DMS53 treated with DMSO at 0.1 percent for 48 hours (cell line): ENCODE measurements around the gene KIF26A.

ENCODE experiments used
- DNase-seq: peaks from one replicate; lab custom pipeline; 2025; ENCODE audit not compliant: unreplicated experiment; lab: John Stamatoyannopoulos, UW

Gene KIF26A

DNA sequence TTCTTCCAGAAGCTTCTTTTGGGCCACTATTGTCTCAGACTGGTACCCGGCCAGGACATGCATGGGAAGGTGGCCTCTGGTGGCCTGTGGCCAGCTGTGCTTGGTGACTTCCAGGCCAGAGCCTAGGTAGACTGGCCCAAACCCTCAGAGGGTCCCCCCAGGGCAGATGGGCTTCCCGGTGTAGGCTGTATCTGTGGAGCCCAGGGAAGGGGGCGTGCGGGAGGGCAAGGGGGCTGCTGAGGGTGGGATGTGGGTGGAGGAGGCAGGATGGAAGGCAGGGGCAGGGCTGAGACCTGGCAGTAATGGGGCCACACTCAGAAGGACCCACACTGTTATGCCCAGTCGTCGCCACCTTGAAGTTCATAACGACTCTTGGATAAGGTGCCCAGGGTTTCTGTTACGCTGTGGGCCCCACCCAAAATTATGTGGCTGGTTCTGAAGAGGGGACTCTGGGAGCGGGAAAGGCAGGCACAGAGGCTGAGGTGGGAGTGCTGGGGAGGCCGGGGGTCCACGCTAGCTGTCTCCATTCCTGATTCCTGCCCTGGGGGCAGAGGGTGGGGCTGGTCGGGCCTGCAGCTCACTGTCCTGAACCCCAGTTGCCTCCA, 52.1 kb downstream of the KIF26A start:
- DNase-seq: no peak

DNA sequence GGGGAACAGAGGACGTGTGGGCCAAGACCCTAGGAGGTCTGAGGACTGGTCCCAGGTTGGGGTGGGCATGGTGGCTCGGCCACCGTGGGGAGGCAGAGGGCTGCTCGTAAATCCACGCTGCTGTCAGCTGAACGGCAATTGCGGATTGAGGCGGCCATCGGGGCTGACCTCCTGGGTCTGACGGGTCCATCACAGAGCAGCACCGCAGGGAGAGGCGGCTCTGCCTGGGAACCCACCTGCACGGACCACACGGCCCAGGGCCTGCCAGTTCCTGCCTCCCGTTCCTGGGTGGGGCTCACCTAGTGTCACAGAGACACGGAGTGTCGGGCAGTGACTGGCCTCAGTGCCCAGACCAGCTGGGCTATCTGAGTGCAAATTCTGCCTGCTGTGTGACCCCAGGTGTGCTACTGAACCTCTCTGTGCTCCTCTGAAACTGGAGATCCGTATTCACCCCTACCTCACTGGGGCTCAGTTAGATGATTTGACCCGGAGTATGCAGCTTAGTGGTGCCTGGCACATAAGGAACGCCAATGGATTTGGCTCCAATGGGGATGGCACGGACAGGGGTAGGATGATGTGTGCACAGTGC, 53.1 kb downstream of the KIF26A start:
- no peak for DNase-seq

- no peak for DNase-seq
Observed at GRCh38 chr14:104192146-104192882, 53.9 kb downstream of the KIF26A start.

- no peak for DNase-seq
Observed at GRCh38 chr14:104192883-104193245, 54.5 kb downstream of the KIF26A start.

GRCh38 chr14:104194016-104194415, 55.6 kb downstream of the KIF26A start:
- no peak for DNase-seq

DNA sequence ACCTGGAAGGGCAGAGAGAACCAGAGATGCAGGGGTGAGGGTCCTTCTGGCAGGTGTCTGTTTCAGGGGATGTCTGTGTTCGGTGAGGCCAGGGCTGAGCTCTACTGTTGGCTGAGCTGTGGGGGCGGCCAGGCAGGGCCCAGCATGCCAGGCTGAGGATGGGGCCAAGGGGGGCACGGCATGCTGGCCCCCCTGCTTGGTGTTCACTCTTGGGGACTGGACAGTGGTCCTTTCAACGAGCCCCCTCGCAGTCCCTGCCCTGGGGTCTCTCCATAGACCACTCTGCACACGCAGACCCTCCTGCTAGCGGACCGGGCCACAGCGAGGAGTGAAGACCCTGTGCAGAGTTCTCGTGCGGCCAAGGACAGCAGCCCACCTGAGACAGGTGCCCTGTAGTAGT, 56.3 kb downstream of the KIF26A start:
- DNase-seq: no peak

DNA sequence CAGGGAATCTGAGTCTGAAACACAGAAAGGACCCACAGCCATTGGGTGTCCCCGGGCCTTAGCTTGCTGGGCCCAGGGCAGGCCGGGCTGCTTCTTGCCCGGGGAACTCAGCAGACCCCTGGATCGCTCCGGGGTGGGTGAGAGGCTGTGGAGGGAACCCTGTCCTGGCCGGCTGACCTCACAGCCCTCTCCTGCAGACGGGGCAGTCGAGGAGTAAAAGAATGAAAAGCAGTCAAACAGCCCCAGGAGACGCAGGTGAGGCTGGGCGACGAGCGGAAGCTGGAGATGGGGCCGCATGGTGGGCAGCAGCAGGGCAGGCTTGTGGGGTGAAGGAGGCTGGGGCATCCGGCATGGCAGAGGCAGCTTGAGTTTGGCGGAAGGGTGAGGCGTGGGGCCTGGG, 57.0 kb downstream of the KIF26A start:
- no peak for DNase-seq

DNA sequence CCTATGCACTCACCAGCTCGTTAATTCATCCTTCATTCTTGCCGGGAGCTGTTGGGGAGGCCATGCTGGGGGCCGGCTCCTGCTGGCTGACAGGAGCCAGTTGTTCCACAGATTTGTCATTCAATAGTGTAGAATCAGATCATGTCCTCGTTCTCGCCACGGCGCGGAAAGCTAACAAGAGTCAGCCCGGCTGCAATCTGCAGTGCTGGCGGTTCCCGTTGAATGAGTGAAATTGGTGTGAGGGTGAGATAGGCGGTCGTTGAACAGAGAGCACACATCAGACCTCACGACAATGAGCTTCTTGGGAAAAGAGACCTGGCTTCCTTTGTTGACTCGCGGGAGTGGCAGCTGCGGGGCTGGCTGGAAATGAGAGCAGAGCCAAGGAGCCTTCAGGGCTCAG, 57.5 kb downstream of the KIF26A start:
- no peak for DNase-seq

DNA sequence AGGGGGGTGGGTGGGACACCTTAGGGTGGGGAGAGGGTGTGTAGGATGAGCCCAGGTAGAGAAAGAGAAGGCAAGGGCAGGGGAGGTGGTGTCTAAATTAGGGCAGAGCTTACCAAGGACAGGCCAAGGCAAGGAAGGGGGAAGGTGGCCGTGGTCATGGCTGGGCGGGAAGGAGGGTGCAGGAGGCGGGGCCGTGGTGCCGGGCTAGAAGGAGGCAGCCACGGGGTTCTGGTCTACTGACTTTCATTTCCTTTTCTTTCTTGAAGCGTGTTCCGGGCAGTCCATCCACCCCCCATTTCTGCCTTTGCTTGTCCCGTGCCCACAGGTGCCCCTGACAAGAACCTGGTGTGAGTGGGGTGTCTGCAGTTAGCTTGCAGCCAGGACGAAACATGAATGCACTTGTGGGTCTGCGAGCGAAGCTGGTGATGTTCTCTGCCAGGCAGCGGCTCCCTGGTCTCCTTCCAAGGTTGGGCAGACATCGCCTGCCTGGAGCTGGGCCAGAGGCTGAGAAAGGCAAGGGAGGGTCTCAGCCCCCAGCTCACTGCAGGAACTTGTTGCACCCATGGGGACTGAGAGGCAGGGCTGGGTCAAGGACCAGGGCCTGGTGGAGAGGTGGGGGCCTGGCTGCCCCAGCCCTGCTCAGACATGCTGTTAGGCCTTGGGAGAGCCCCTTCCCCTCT, 58.2 kb downstream of the KIF26A start:
- DNase-seq: no peak

DNA sequence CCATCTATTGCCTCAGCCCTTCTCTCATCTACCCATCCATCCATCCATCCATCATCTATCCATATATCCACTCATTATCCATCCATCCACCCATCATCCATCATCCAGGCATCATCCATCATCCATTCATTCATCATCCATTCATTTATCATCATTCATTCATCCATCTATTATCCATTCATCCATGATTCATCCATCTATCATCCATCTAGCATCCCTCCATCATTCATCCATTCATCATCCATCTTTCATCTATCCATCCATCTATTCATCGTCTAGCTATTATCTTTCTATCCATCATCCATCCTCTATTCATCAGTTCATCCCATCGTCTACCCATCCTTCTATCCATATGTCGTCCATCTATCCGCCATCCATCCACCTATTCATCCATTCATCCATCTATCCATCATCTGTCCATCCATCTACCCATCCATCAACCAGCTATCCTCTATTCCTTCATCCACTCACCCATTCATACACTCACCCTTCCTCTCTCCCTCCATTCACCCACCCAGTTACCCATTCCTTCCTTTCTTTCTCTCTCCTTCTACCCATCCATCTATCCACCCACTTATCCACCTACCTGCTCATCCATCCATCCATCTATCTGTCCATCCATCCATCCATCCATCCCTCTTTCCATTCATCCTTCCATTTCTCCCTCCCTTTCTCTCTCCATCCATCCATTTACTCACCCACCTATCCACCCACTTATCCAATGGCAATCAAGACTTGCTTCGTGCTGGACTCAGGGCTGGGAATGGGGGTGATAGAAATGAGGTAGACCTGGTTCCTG, 59.3 kb downstream of the KIF26A start:
- no peak for DNase-seq

DNA sequence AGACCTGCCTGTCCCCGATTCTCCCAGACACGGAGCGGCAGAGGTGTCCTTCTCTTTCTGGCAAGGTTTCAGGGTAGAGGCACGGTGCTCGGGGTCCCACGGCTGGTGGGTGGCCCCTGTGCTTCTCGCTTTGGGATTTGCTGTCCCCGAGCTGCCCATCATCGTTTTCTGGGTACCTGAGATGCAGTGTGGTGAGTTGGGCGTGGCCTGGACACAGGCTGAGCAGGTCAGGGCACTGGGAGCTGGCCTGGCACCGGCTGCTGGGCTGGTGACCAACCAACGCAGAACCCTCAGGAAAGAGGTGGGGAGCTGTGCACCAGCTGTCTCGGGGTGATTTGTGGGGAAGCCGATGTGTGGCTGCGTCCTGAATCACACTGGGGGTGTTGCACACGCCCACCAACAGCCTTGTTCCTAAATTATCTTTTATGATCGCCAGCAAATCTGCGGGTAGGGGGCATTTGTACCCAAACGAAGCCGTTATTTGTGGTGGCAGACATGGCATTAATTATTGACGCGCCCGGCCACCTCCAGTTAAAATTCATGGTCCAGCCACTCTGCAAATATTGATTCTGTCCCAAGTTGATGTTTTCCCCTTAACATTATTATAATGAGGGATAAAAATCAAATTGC, 61.0 kb downstream of the KIF26A start:
- DNase-seq: no peak

DNA sequence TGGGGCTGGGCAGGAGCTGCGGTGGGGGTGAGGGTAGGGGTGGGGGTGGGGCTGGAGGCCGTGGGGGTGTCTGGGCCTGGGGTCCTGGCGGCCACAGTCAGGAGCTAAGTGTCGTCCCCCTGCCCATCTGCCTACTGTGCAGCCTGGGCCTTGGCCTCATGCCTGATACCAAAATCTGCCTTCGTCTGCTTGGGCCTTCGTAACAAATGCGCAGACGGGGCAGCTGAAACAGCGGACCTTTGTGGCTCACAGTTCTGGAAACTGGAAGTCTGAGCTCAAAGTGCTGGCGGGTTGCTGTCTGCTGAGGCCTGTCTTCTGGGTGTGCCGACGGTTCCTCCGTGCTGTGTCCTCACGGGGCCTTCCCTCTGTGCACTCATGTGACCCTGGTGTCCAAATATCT, 61.7 kb downstream of the KIF26A start:
- no peak for DNase-seq

GRCh38 chr14:104200591-104200990, 62.2 kb downstream of the KIF26A start:
- no peak for DNase-seq

DNA sequence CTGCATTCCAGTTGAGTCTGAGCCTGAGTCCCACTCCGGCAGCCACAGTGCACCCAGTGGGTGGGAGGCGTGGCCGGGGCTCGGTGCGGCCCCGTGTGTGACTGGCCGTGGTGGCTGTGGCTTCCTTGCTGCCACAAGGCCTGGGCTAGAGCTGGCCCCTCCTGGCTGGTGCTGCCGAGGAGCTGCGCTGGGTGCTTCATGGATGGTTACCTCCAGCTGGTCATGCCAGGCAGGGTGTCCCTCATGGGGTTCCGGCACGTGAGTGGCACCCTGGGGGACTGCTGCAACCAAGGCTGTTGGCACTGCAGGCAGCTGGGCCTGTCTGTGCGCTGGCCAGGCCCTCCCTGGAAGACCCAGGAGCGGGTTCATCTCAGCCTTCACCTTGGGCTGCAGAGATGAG, 62.7 kb downstream of the KIF26A start:
- no peak for DNase-seq

DNA sequence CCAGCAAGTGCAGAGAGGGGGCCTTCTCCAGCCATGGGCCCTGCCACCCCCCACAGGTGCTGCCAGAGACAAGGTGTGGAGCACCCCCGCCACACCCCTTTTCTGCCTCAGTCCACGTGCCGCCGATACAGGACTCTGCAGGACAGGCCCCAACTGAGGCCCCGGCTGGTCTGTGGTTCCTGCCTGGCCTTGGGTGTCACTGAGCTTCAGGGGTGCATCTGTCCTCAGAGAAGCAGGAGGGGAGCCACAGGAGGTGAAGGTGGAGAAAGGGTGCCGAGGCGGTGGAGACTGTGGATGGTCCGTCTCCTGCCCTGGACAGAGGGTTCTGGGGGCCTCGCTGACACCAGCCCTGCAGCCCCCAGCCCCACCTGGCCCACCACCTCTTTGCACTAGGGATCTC, 63.1 kb downstream of the KIF26A start:
- no peak for DNase-seq

GRCh38 chr14:104202259-104203070, 64.1 kb downstream of the KIF26A start:
- no peak for DNase-seq

DNA sequence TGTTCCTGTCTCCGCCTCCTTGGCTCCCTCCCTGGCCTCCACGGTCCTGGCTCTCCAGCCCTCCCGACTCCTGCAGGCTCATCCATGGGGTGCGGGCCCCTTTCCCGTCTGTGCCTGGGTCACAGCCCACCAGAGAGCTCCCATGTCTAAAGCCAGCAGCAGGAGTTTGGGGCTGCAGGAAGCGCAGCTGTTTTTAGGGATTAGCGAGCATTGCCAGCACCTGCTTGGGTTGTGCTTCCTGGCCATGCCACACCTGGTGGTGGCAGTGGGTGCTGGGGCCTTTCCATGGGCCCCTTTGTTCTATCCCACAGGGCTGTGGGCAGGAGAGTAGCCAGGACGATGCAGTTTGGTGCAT, 64.7 kb downstream of the KIF26A start:
- no peak for DNase-seq

- no peak for DNase-seq
Observed at GRCh38 chr14:104204660-104205149, 66.3 kb downstream of the KIF26A start.

DNA sequence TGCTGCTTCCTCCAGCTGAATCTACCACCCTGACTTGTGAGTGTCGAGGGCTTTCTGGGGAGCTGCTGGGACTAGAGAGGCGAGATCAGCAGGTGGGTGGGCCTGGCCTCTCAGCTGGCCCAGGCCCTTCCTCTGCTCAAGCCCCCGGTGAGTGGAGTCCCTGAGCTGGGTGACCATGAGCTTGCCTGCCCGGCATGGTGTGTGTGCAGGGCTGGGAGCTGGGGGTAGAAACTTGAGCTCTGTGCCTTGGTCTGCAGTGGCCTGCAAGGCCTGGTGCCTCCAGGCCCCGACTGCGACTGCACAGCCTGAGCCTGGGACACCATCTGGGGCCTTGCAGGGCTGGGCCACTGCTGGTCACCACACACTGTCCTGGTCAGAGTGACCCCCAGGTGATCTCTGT, 67.4 kb downstream of the KIF26A start:
- DNase-seq: no peak
